ENCODE results near the gene CDH15. TPM values are rescaled to one million over a fixed set of nuclear protein-coding genes. Genes with fewer than 3 reads are reported as not detected.
A peak's percentile ranks its signal among the peaks of the same experiment; 100 is the strongest.

Gene CDH15
- total and polyA plus RNA-seq, 2 of the 13 experiments (the other 11 are each of a cell fraction or from before 2014, with no cell fraction given), result 0.74 to 2.2 TPM

DNA sequence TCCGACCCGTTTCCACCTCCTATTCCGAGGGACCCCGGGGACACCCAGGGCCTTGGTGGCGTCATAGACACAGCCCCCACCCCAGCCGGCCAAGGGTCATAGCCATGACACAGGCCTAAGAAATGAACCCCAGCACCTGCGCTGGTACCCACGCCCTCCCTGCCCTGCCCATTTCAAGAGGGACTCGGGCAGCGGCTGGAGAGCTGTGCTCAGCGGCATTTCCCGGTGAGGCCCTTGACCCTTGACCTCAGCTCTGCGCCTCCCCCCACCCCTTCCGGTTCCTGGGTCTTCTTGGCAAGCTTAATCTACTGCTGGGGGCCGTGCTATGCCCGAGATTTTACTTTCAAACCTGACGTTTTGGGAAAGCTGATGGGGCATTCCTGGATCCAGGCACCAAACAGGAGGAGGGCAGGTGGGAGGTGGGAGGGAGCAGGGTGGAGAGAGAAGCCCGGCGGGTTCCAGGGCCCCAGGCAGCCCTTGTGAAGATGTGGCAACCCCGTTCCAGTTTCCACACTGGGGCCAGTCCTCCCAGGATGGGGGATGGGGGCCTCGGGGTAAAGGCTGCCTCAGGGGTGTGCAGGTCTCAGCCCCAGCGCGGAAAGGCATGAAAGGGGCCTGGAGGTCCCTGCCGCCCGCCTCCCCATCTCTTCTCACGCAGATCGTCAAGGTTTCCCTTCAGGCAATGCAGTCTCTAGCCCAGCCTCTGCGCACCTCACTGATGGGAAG is 28.7 kb downstream of the CDH15 start, which contains the start of gene SLC22A31 (continued):
- peak; percentile 56; the same call in 1 of the 2 replicates for TF ChIP-seq SALL1 (CRISPR knock-in tag; IDR thresholded peaks at IDR 0.05)
- 0 out of 2 replicates have a peak, but pooled peaks have one; percentile 29 for TF ChIP-seq ZNF333 (CRISPR knock-in tag; IDR thresholded peaks at IDR 0.05; ENCODE audit: borderline replicate concordance)
- TF ChIP-seq NFKBIZ (CRISPR knock-in tag; IDR thresholded peaks at IDR 0.05), result 0 out of 2 replicates have a peak, but pooled peaks have one; percentile 41
- TF ChIP-seq ZNF263 (CRISPR knock-in tag; IDR thresholded peaks at IDR 0.05), result 0 out of 2 replicates have a peak, but pooled peaks have one; percentile 4

DNA sequence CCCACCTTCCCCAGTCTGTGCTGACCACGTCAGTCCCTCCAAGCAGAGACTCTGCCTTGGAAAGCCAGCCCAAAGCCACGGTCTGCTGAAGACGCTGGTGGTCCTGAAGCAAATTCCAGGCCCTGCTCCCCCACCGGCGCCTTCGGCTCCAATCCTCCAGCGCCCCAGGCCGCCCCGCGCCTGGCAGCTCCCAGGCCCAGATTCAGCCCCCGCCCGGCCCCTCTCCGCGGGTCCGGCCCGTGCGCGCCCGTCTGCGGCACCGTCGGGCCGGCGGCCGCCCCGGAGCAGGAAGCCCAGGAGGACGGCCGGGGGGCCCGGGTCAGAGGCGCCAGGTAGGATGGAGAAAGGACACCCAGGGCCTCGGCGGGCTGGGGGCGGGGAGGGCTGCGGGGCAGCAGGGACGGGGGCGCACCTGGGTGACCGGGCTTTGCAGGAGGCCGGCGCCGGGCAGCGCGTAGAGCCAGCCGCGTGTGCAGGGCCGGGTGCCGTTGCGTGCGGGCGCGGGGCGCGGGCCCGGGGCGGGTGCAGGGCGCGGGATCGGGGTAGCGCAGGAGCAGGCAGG is 29.4 kb downstream of the CDH15 start:
- H2AFZ ChIP-seq (ENCODE audit: low read length), result no peak overlapping the region
- TF ChIP-seq CBX1 (IDR thresholded peaks at IDR 0.05; ENCODE audit: low read depth) (peak; percentile 8), ATF6 (CRISPR knock-in tag; conservative IDR thresholded peaks at IDR 0.05) (0 out of 2 replicates have a peak, but pooled peaks have one; percentile 40), RFX1 (IDR thresholded peaks at IDR 0.05) (no peak), ZSCAN5A (CRISPR knock-in tag; IDR thresholded peaks at IDR 0.05; ENCODE audit: borderline replicate concordance) (0 out of 2 replicates have a peak, but pooled peaks have one; percentile 16), AGO2 (optimal IDR thresholded peaks at IDR 0.05; ENCODE audit: low read depth, low read length) (peak; percentile 66), CTCF (CRISPR knock-in tag; IDR thresholded peaks at IDR 0.05) (0 out of 2 replicates have a peak, but pooled peaks have one; percentile 1), RFXAP (CRISPR knock-in tag; IDR thresholded peaks at IDR 0.05; ENCODE audit: borderline replicate concordance) (0 out of 2 replicates have a peak, but pooled peaks have one; percentile 10)
- TF ChIP-seq, protein P1, sequence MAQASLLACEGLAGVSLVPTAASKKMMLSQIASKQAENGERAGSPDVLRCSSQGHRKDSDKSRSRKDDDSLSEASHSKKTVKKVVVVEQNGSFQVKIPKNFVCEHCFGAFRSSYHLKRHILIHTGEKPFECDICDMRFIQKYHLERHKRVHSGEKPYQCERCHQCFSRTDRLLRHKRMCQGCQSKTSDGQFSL (CRISPR knock-in tag; IDR thresholded peaks at IDR 0.05), result 0 out of 2 replicates have a peak, but pooled peaks have one; percentile 2
- TF ChIP-seq, protein P2, sequence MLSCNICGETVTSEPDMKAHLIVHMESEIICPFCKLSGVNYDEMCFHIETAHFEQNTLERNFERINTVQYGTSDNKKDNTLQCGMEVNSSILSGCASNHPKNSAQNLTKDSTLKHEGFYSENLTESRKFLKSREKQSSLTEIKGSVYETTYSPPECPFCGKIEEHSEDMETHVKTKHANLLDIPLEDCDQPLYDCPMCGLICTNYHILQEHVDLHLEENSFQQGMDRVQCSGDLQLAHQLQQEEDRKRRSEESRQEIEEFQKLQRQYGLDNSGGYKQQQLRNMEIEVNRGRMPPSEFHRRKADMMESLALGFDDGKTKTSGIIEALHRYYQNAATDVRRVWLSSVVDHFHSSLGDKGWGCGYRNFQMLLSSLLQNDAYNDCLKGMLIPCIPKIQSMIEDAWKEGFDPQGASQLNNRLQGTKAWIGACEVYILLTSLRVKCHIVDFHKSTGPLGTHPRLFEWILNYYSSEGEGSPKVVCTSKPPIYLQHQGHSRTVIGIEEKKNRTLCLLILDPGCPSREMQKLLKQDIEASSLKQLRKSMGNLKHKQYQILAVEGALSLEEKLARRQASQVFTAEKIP (CRISPR knock-in tag; IDR thresholded peaks at IDR 0.05; ENCODE audit: borderline replicate concordance), result no peak

More for the DNA sequence above, 29.4 kb downstream of the CDH15 start:
- Histone ChIP-seq H3K27me3 (ENCODE audit: control insufficient read depth in 1 of 2, insufficient read depth in 2 of 2, low read length in 2 of 2) (no peaks in the 10 kb centered on the region; a peak in 1 of 5 replicates), H3K9me3 (ENCODE audit: low read length) (no peaks in the 10 kb centered on the region), H4K20me1 (ENCODE audit: insufficient read depth, low read length) (no peaks in the 10 kb centered on the region), H3K27ac (ENCODE audit: extremely low read length, insufficient read depth, low read length) (peak overlapping the region; percentile 82), H3K4me1 (ENCODE audit: insufficient read depth, low read length) (peaks cover 37% of the 10 kb centered on the region), H3K9ac (ENCODE audit: insufficient read depth, low read depth, low read length) (peak overlapping the region; percentile 92), H3K36me3 (replicated peaks in 1 of 2; ENCODE audit: control insufficient read depth in 1 of 2, insufficient read depth in 2 of 2, low read length in 2 of 2) (no peaks in the 10 kb centered on the region; a peak in 1 of 5 replicates), H3K4me3 (replicated peaks in 1 of 3; ENCODE audit: insufficient read depth in 1 of 3, low read depth in 2 of 3, low read length in 3 of 3) (peak overlapping the region; percentile 62 to 99 (median 92)), H3K4me2 (ENCODE audit: low read depth, low read length) (peak overlapping the region; percentile 98), H3K79me2 (ENCODE audit: insufficient read depth, low read length) (peaks cover 19% of the 10 kb centered on the region)
- DNase-seq (ENCODE audit: low spot score), result no peak
- in situ Hi-C loops (cut with HindIII; ENCODE audit: extremely low pct_ligation_motif_present, low pct_unique_long_range_greater_than_20kb), result no loop called here
- CTCF ChIA-PET (ENCODE audit: low intra/inter-chr PET ratio, low total read pairs), result no interaction called here
- no peak for FAIRE-seq
- 2% methylated on average over 46 of the region's 58 CpGs for WGBS (ENCODE audit: low lambda C conversion rate)
- BruUV-seq (replicated peaks), result no TSS peak
- POLR2A ChIA-PET, result interaction anchor here (0.6 to 4.2 kb wide), 9 partner anchors 9 to 362 kb away, joined by 3 to 44 read pairs (median 8); partner anchors contain the start of gene ZNF778
- ATAC-seq, result no peak
- intact Hi-C loops (cut with micrococcal nuclease; ENCODE audit: unreplicated experiment), result loop anchor here (1.0 to 2.0 kb wide), 2 partner anchors 16 kb away; partner anchors contain the start of gene ZNF778
